HepG2 (cell line): ENCODE results near the gene ESAM. TPM values are rescaled to one million over a fixed set of nuclear protein-coding genes. Genes with fewer than 3 reads are reported as not detected.

Source experiments
- ATAC-seq: fragments of 200-7000 bp; cut with Tn5 transposase; 3 replicates; pipeline ENCODE4 v1.9.1; 2020; ENCODE audit warnings: mild to moderate bottlenecking, moderate library complexity
- BruUV-seq: library from RNA; stranded (reverse); fragments of 400-500 nt; replicated peaks from 2 replicates; lab custom pipeline; 2021; lab: Mats Ljungman, UMichigan
- CTCF ChIA-PET: fragments of 300-600 bp; formaldehyde crosslinking; extraction: SDS; loops from one replicate; lab custom pipeline; 2021; ENCODE audit warnings: low total read pairs, inconsistent platforms, low intra/inter-chr PET ratio; lab: Yijun Ruan, JAX
- POLR2A ChIA-PET: fragments of 350-600 bp; sonication (Branson Sonifier 250); formaldehyde crosslinking; loops from one replicate; lab custom pipeline; 2020; ENCODE audit warnings: antibody characterized with exemption, inconsistent platforms; lab: Yijun Ruan, JAX
- DNase-seq: peaks from one replicate; pipeline ENCODE4 v3.0.0-alpha.2; 2015; ENCODE audit warnings: low spot score
- FAIRE-seq: peaks from 3 replicates; lab custom pipeline; 2011; peaks lifted over from hg19 to GRCh38; lab: Jason Lieb, UNC
- H2AFZ ChIP-seq: one replicate; pipeline ENCODE4 v1.6.1; 2011; ENCODE audit warnings: low read length, inconsistent platforms
- H3K27ac ChIP-seq: fragments of 300-600 bp; 3 replicates; pipeline ENCODE4 v1.8.0; 2011; ENCODE audit warnings: mixed run types, mild to moderate bottlenecking, mixed read lengths, low read length, inconsistent platforms; ENCODE audit not compliant: insufficient read depth; ENCODE audit errors: extremely low read length
- H3K27me3 ChIP-seq, 2 experiments: fragments of 200-600 bp in 1 of 2; 2 replicates in 1 of 2; 3 replicates in 1 of 2; pipeline versions ENCODE4 v1.6.0 to v1.8.0; 2011; ENCODE audit warnings: low read length in 2 of 2, mild to moderate bottlenecking in 2 of 2, moderate library complexity in 2 of 2, inconsistent platforms in 1 of 2; ENCODE audit not compliant: insufficient read depth in 2 of 2, control insufficient read depth in 1 of 2
- H3K36me3 ChIP-seq, 2 experiments: fragments of 200-600 bp in 1 of 2; replicated peaks in 1 of 2; 2 replicates in 1 of 2; 3 replicates in 1 of 2; pipeline versions ENCODE4 v1.5.1 to v1.8.0; 2011; ENCODE audit warnings: low read length in 2 of 2, inconsistent platforms in 1 of 2; ENCODE audit not compliant: insufficient read depth in 2 of 2, control insufficient read depth in 1 of 2
- H3K4me1 ChIP-seq: 2 replicates; pipeline ENCODE4 v1.5.1; 2012; ENCODE audit warnings: low read length, inconsistent platforms; ENCODE audit not compliant: insufficient read depth
- H3K4me2 ChIP-seq: 2 replicates; pipeline ENCODE4 v1.6.0; 2011; ENCODE audit warnings: low read depth, low read length, inconsistent platforms
- H3K4me3 ChIP-seq, 3 experiments: fragments of 200-600 bp in 1 of 3; sonication (generic), shearing (Covaris generic) in 1 of 3; replicated peaks in 1 of 3; 2 replicates each; pipeline ENCODE4 v1.5.1; 2011 to 2016; ENCODE audit warnings: low read length in 3 of 3, inconsistent platforms in 2 of 3, low read depth in 2 of 3, mild to moderate bottlenecking in 2 of 3, control low read depth in 1 of 3, mixed read lengths in 1 of 3; ENCODE audit not compliant: insufficient read depth in 1 of 3
- H3K79me2 ChIP-seq: one replicate; pipeline ENCODE4 v1.6.1; 2011; ENCODE audit warnings: low read length, inconsistent platforms; ENCODE audit not compliant: insufficient read depth
- H3K9ac ChIP-seq: 2 replicates; pipeline ENCODE4 v1.6.0; 2011; ENCODE audit warnings: mild to moderate bottlenecking, low read depth, low read length, inconsistent platforms; ENCODE audit not compliant: insufficient read depth
- H3K9me3 ChIP-seq: 2 replicates; pipeline ENCODE4 v1.5.1; 2012; ENCODE audit warnings: mild to moderate bottlenecking, low read length
- H4K20me1 ChIP-seq: 2 replicates; pipeline ENCODE4 v1.6.0; 2011; ENCODE audit warnings: inconsistent platforms, mild to moderate bottlenecking, low read length, moderate library complexity; ENCODE audit not compliant: insufficient read depth
- HNF4A ChIP-seq: sonication (generic); formaldehyde crosslinking; IDR thresholded peaks from 2 replicates; pipeline ENCODE4 v1.4.0; 2020; ENCODE audit warnings: missing genetic modification reagents
- ZFX ChIP-seq: sonication (generic); formaldehyde crosslinking; IDR thresholded peaks from 2 replicates; pipeline ENCODE4 v1.4.0; 2020; ENCODE audit warnings: mild to moderate bottlenecking, low read depth, missing genetic modification reagents, moderate library complexity
- ZNF652 ChIP-seq: IDR thresholded peaks from 2 replicates; pipeline ENCODE4 v1.6.1; 2016; ENCODE audit warnings: low read depth, borderline replicate concordance
- ZSCAN22 ChIP-seq: sonication (generic); formaldehyde crosslinking; IDR thresholded peaks from 2 replicates; pipeline ENCODE4 v1.4.0; 2020; ENCODE audit warnings: mild to moderate bottlenecking, missing genetic modification reagents
- WGBS: methylation state at CpG from one replicate; pipeline ENCODE4 v1.1.6; 2017; ENCODE audit warnings: low lambda C conversion rate; 5-methylcytosine and 5-hydroxymethylcytosine counted together
- in situ Hi-C: cut with HindIII; loops from 2 replicates; pipeline ENCODE4 v1.10.0; 2017; ENCODE audit warnings: low pct_unique_long_range_greater_than_20kb; ENCODE audit not compliant: extremely low pct_ligation_motif_present
- intact Hi-C: fragments of 100-400 bp; cut with micrococcal nuclease; formaldehyde crosslinking; loops from one replicate; pipeline ENCODE4 v1.10.0; 2022; ENCODE audit not compliant: unreplicated experiment
- polyA plus RNA-seq, 8 experiments: library from polyadenylated mRNA; depleted of rRNA in 3 of 8; stranded (reverse) in 7 of 8; unstranded in 1 of 8; fragments of >200 nt; fragmentation: Illumina TruSeq in 4 of 8; extraction: Trizol in 4 of 8; gene quantifications; 2 replicates each; pipeline versions ENCODE4 v1.2.1 to v1.2.3, GENCODE V29; 2011 to 2016; ENCODE audit warnings: low read depth in 4 of 8, missing spikeins in 1 of 8, mixed read lengths in 1 of 8; ENCODE audit not compliant: insufficient read depth in 1 of 8
- total RNA-seq, 5 experiments: library from RNA; depleted of rRNA; stranded (reverse); fragments of >200 nt; fragmentation: Illumina TruSeq; extraction: Trizol; gene quantifications; 2 replicates each; pipeline ENCODE4 v1.2.3, GENCODE V29; 2016; ENCODE audit warnings: low read depth in 1 of 5

ESAM gene
- total and polyA plus RNA-seq, 2 of the 13 experiments (the other 11 are each of a cell fraction or from before 2014, with no cell fraction given) = 1.2 to 6.8 TPM

- H3K27ac ChIP-seq = no peak overlapping the region
- 42% methylated on average over 3 of the region's 3 CpGs for WGBS
- in situ Hi-C loops = loop anchor here (5.0 kb wide), 1 partner anchor 89 kb away; the partner anchor contains the start of genes SIAE and SPA17
- no peaks in the 10 kb centered on the region for H3K9me3 ChIP-seq
- DNase-seq = no peak
- peak overlapping the region; percentile 100 for H3K4me2 ChIP-seq
- no peak overlapping the region for H2AFZ ChIP-seq
- H3K27me3 ChIP-seq = peaks cover 0 to 24% of the 10 kb centered on the region in 2 experiments; a peak in 4 of 5 replicates
- CTCF ChIA-PET = interaction anchor here (2.9 kb wide), 1 partner anchor 92 kb away, joined by 19 read pairs; no protein-coding TSS in a partner anchor
- peak overlapping the region in 2 of 3 experiments; percentile 38 to 69; a peak in 3 of 6 replicates for H3K4me3 ChIP-seq
- H4K20me1 ChIP-seq = no peaks in the 10 kb centered on the region
- H3K9ac ChIP-seq = no peak overlapping the region
- intact Hi-C loops = no loop called here
- no TSS peak for BruUV-seq
- no peaks in the 10 kb centered on the region for H3K79me2 ChIP-seq
- H3K4me1 ChIP-seq = peaks cover 55% of the 10 kb centered on the region
- POLR2A ChIA-PET = interaction anchor here (3.5 kb wide), 1 partner anchor 14 kb away, joined by 16 read pairs; no protein-coding TSS in a partner anchor
- FAIRE-seq = no peak
- TF ChIP-seq HNF4A (no peak), ZFX (0 out of 2 replicates have a peak, but pooled peaks have one; percentile 27)
- ATAC-seq = no peak
- H3K36me3 ChIP-seq = no peaks in the 10 kb centered on the region
These were observed 1.3 kb downstream of the ESAM start for GRCh38 chr11:124760806-124761205.

GRCh38 chr11:124760205-124760652, 1.9 kb downstream of the ESAM start:
- no TSS peak for BruUV-seq
- Histone ChIP-seq H3K36me3 (no peaks in the 10 kb centered on the region), H3K4me2 (peak overlapping the region; percentile 100), H3K79me2 (no peaks in the 10 kb centered on the region), H2AFZ (no peak overlapping the region), H3K4me1 (peaks cover 50% of the 10 kb centered on the region), H4K20me1 (no peaks in the 10 kb centered on the region), H3K9ac (0 out of 2 replicates have a peak overlapping the region, but pooled peaks have one; percentile 32), H3K27me3 (peaks cover 0 to 24% of the 10 kb centered on the region in 2 experiments; a peak in 4 of 5 replicates), H3K4me3 (peak overlapping the region; percentile 34 to 69 (median 38); a peak in 5 of 6 replicates), H3K9me3 (no peaks in the 10 kb centered on the region), H3K27ac (no peak overlapping the region)
- WGBS = 23% methylated on average over 11 of the region's 25 CpGs
- peak; percentile 83 for TF ChIP-seq ZNF652 (CRISPR knock-in tag)
- TF ChIP-seq ZSCAN22 = no peak
- intact Hi-C loops (no loop called here), in situ Hi-C loops (loop anchor here (5.0 kb wide), 1 partner anchor 88 kb away; the partner anchor contains the start of genes SIAE and SPA17)
- ATAC-seq (no peak), FAIRE-seq (no peak), DNase-seq (no peak)
- ChIA-PET CTCF (no interaction called here), POLR2A (interaction anchor here (2.5 to 3.5 kb wide), 2 partner anchors 13 to 14 kb away, joined by 16 to 48 read pairs; no protein-coding TSS in a partner anchor)
